OCI-LY7 (cell line): ENCODE results near the gene UNC79. TPM values are rescaled to one million over a fixed set of nuclear protein-coding genes. Genes with fewer than 3 reads are reported as not detected.

Source experiments
- BruUV-seq: library from RNA; stranded (reverse); fragments of 400-500 nt; replicated peaks from 2 replicates; lab custom pipeline; 2021; lab: Mats Ljungman, UMichigan
- CTCF ChIA-PET: fragments of 300-600 bp; sonication (Branson Sonifier 250); formaldehyde crosslinking; loops from one replicate; lab custom pipeline; 2022; ENCODE audit warnings: antibody characterized with exemption; ENCODE audit not compliant: unreplicated experiment; lab: Charles Lee
- POLR2A ChIA-PET: fragments of 300-600 bp; sonication (Branson Sonifier 250); formaldehyde crosslinking; loops from one replicate; lab custom pipeline; 2022; ENCODE audit warnings: antibody characterized with exemption; lab: Charles Lee
- DNase-seq: peaks from one replicate; pipeline ENCODE4 v3.0.0-alpha.2; 2015; ENCODE audit warnings: low spot score
- H2AFZ ChIP-seq: fragments of 200-600 bp; sonication (generic), shearing (Covaris generic); 2 replicates; pipeline ENCODE4 v1.6.1; 2014; ENCODE audit warnings: mild to moderate bottlenecking, antibody characterized with exemption, low read length, moderate library complexity
- H3K27ac ChIP-seq: fragments of 200-600 bp; sonication (generic); 2 replicates; pipeline ENCODE4 v1.5.1; 2014; ENCODE audit warnings: mixed run types, low read depth, mild to moderate bottlenecking, moderate library complexity, low read length, inconsistent platforms; ENCODE audit not compliant: poor library complexity, severe bottlenecking
- H3K36me3 ChIP-seq: fragments of 200-600 bp; sonication (generic); 2 replicates; pipeline ENCODE4 v1.6.1; 2014; ENCODE audit warnings: mild to moderate bottlenecking, antibody characterized with exemption, low read length, moderate library complexity, mixed read lengths; ENCODE audit not compliant: insufficient read depth
- H3K4me1 ChIP-seq: fragments of 200-600 bp; sonication (generic); 2 replicates; pipeline ENCODE4 v1.5.1; 2014; ENCODE audit warnings: mild to moderate bottlenecking, low read length; ENCODE audit not compliant: insufficient read depth, poor library complexity, severe bottlenecking
- H3K4me2 ChIP-seq: fragments of 200-600 bp; sonication (generic); 2 replicates; pipeline ENCODE4 v1.6.1; 2014; ENCODE audit warnings: mild to moderate bottlenecking, low read length
- H3K4me3 ChIP-seq: fragments of 200-600 bp; sonication (generic); 2 replicates; pipeline ENCODE4 v1.5.1; 2014; ENCODE audit warnings: mild to moderate bottlenecking, low read depth, low read length; ENCODE audit not compliant: poor library complexity, severe bottlenecking
- H3K79me2 ChIP-seq: fragments of 200-600 bp; sonication (generic); 2 replicates; pipeline ENCODE4 v1.6.1; 2016; ENCODE audit warnings: low read depth, mild to moderate bottlenecking, low read length, moderate library complexity, mixed read lengths; ENCODE audit not compliant: insufficient read depth
- H3K9me2 ChIP-seq: fragments of 200-600 bp; sonication (generic); 2 replicates; pipeline ENCODE4 v1.6.1; 2016; ENCODE audit warnings: mild to moderate bottlenecking, low read length, mixed read lengths; ENCODE audit not compliant: insufficient read depth
- H3K9me3 ChIP-seq: fragments of 200-600 bp; sonication (generic); 2 replicates; pipeline ENCODE4 v1.6.1; 2014; ENCODE audit warnings: mild to moderate bottlenecking, mixed run types, low read length, mixed read lengths
- H4K20me1 ChIP-seq: fragments of 200-600 bp; sonication (generic); 2 replicates; pipeline ENCODE4 v1.6.1; 2014; ENCODE audit warnings: mild to moderate bottlenecking, antibody characterized with exemption, low read length, moderate library complexity, mixed read lengths; ENCODE audit not compliant: insufficient read depth
- EZH2phosphoT487 ChIP-seq: fragments of 200-600 bp; sonication (generic); IDR thresholded peaks from 2 replicates; pipeline ENCODE4 v1.6.1; 2018; ENCODE audit warnings: low read depth, borderline replicate concordance, mild to moderate bottlenecking, mixed run types, antibody characterized with exemption, low read length, moderate library complexity, mixed read lengths
- intact Hi-C: fragments of 100-400 bp; cut with micrococcal nuclease; formaldehyde crosslinking; loops from one replicate; pipeline ENCODE4 v1.10.0; 2022; ENCODE audit not compliant: unreplicated experiment
- total RNA-seq, 2 experiments: library from RNA; depleted of rRNA in 1 of 2; stranded (reverse); fragments of >200 nt in 1 of 2; shearing (Covaris generic) in 1 of 2; gene quantifications; 2 replicates each; pipeline ENCODE4 v1.2.3, GENCODE V29; 2014 to 2022
- TF ChIP-seq, protein P1 (sequence below): fragments of 200-600 bp; sonication (generic); conservative IDR thresholded peaks from 2 replicates; pipeline ENCODE4 v1.5.1; 2014; ENCODE audit warnings: mild to moderate bottlenecking, antibody characterized with exemption, low read length, moderate library complexity, mixed read lengths

The UNC79 gene
- total RNA-seq, 2 experiments from 2014 or later = 0.17 to 0.19 TPM

DNA sequence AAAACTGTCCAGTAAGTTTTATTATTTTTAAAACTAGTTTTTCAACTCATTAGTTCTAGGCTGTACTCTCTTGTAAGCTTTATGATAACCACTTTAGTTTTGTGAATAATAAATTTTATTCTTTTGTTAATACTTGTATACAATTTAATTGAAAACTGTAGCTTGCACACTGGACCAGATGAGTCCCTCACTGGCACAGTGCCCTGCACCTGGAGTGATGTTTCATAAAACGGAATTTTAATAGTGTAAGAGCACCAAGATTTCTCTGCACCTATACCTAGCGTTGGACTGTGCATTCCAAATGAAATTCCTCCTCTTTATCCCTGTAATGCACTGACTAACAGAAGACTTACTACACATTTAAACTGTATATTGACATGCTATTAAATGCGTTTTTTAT lies 276.7 kb downstream of the UNC79 start:
- Histone ChIP-seq H3K9me2 (no peaks in the 10 kb centered on the region), H3K4me1 (no peaks in the 10 kb centered on the region), H3K4me3 (no peak overlapping the region), H3K36me3 (no peaks in the 10 kb centered on the region), H3K79me2 (no peaks in the 10 kb centered on the region), H2AFZ (no peak overlapping the region), H4K20me1 (no peaks in the 10 kb centered on the region), H3K27ac (no peak overlapping the region), H3K9me3 (no peaks in the 10 kb centered on the region), H3K4me2 (no peak overlapping the region)
- CTCF ChIA-PET = no interaction called here
- intact Hi-C loops = no loop called here
- POLR2A ChIA-PET = no interaction called here
- TF ChIP-seq EZH2phosphoT487 = no peak
- TF ChIP-seq, protein P1, sequence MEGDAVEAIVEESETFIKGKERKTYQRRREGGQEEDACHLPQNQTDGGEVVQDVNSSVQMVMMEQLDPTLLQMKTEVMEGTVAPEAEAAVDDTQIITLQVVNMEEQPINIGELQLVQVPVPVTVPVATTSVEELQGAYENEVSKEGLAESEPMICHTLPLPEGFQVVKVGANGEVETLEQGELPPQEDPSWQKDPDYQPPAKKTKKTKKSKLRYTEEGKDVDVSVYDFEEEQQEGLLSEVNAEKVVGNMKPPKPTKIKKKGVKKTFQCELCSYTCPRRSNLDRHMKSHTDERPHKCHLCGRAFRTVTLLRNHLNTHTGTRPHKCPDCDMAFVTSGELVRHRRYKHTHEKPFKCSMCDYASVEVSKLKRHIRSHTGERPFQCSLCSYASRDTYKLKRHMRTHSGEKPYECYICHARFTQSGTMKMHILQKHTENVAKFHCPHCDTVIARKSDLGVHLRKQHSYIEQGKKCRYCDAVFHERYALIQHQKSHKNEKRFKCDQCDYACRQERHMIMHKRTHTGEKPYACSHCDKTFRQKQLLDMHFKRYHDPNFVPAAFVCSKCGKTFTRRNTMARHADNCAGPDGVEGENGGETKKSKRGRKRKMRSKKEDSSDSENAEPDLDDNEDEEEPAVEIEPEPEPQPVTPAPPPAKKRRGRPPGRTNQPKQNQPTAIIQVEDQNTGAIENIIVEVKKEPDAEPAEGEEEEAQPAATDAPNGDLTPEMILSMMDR = no peak
- BruUV-seq = no TSS peak
- DNase-seq = no peak

DNA sequence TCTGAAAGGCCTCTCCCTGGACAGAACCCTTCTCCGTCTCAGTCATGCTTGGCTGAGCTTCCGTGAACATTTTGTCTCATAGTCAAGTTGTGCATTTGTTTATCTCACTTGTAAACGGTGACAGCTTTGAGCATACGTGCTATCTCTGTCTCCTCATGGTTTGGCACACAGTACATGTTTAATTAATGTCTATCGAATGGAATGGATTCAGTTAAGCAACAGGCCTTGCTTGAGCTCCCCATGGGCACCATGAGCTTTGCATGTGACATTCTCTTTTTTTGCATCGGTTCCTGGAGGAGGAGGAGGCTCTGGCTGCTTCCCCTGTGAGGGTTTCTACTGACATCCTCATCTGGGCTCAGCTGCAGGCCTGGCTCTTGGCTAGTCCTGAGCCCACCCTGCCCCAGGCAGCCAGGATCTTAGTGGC lies 277.6 kb downstream of the UNC79 start:
- Histone ChIP-seq H4K20me1 (no peaks in the 10 kb centered on the region), H3K4me2 (no peak overlapping the region), H3K79me2 (no peaks in the 10 kb centered on the region), H2AFZ (no peak overlapping the region), H3K4me3 (no peak overlapping the region), H3K9me3 (no peaks in the 10 kb centered on the region), H3K9me2 (no peaks in the 10 kb centered on the region), H3K4me1 (no peaks in the 10 kb centered on the region), H3K36me3 (no peaks in the 10 kb centered on the region), H3K27ac (no peak overlapping the region)
- TF ChIP-seq EZH2phosphoT487 = no peak
- TF ChIP-seq, protein P1 = no peak
- no peak for DNase-seq
- ChIA-PET POLR2A (no interaction called here), CTCF (interaction anchor here (0.6 kb wide), 1 partner anchor 1361 kb away, joined by 3 read pairs; no protein-coding TSS in a partner anchor)
- intact Hi-C loops = no loop called here
- no TSS peak for BruUV-seq

DNA sequence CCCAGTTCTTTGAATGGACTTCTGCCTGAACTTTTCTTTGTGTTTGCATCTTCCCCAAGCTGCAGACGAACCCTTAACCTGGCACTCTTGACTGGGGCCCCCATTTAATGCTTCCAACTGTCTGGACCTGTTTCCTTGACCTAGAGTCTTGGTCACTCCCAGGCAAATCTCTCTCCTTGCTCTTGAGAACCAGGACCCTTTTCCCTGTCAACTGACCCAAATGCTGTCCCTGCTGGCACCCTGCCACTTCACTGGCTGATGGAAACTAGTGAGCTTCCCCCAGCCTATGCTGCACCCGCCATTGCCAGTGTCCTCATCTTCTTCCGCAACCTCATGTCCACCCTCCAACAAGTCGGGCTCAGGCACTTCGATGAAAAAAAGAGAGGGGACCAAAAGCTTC lies 278.1 kb downstream of the UNC79 start:
- Histone ChIP-seq H3K9me2 (no peaks in the 10 kb centered on the region), H4K20me1 (no peaks in the 10 kb centered on the region), H3K79me2 (no peaks in the 10 kb centered on the region), H3K36me3 (no peaks in the 10 kb centered on the region), H2AFZ (no peak overlapping the region), H3K9me3 (no peaks in the 10 kb centered on the region), H3K27ac (no peak overlapping the region), H3K4me1 (no peaks in the 10 kb centered on the region), H3K4me2 (no peak overlapping the region), H3K4me3 (no peak overlapping the region)
- BruUV-seq = no TSS peak
- TF ChIP-seq, protein P1 = no peak
- no peak for TF ChIP-seq EZH2phosphoT487
- intact Hi-C loops = no loop called here
- POLR2A ChIA-PET = no interaction called here
- CTCF ChIA-PET = no interaction called here
- DNase-seq = no peak
